DOHH2 (cell line): Measurements from ENCODE around the gene MYBPHL.

ENCODE experiments used
- CTCF ChIP-seq: fragments of 200-600 bp; sonication (generic); IDR thresholded peaks from one replicate; pipeline ENCODE4 v1.5.1; 2014; ENCODE audit warnings: antibody characterized with exemption, mild to moderate bottlenecking, low read depth, low read length; ENCODE audit not compliant: poor library complexity, severe bottlenecking
- EZH2phosphoT487 ChIP-seq: fragments of 200-600 bp; sonication (generic); IDR thresholded peaks from 2 replicates; pipeline ENCODE4 v1.6.1; 2017; ENCODE audit warnings: borderline replicate concordance, mild to moderate bottlenecking, antibody characterized with exemption, low read length, moderate library complexity, mixed read lengths

DNA sequence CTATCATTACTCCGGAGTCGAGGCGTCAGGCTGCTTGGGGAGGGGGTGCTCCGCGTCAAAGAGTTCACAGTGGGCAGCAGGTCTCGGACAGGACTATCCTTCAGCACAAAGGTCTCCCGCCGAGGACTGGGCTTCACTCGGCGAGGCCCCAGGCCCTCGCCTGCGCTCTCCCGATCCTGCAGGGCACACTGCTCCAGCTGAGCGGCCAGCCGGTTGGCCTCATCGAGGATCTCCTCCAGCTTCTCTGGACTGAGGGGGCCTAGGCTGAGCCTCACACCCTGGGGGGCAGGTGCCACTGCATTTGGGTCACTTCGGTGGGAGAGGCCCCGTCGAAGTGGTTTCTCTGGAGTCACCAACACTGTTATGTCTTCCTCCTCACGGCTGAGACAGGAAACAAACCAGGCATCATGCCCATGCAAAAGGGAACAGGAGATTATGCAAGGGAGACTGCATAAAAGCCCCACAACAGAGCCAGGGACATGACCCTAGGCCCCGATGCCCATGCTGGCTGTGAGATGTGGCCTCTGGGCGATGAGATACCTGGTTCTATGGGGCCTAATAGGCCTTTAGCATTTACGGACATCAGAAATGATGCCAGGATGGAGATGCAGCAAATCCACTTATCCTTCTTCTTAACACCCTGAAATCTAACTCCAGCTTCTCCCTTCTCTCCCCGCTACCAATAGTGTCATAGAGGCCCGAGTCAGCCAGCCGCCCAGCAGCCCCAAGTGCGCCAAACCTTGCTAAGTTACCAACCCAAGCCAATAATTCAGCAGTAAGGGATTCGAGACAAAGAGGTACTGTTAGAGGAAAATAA is 24.9 kb downstream of the MYBPHL start:
- TF ChIP-seq CTCF (no peak), EZH2phosphoT487 (no peak)
